GM19193 (cell line): ENCODE measurements around the gene NAA35.

Experiments used
- POLR2A ChIP-seq: IDR thresholded peaks from 4 replicates; pipeline ENCODE4 v1.6.1; 2011; ENCODE audit not compliant: insufficient read depth, insufficient read length; ENCODE audit errors: extremely low read depth

Gene NAA35

GRCh38 chr9:86040861-86041155 is 99.9 kb downstream of the NAA35 start:
- TF ChIP-seq POLR2A: no peak

DNA sequence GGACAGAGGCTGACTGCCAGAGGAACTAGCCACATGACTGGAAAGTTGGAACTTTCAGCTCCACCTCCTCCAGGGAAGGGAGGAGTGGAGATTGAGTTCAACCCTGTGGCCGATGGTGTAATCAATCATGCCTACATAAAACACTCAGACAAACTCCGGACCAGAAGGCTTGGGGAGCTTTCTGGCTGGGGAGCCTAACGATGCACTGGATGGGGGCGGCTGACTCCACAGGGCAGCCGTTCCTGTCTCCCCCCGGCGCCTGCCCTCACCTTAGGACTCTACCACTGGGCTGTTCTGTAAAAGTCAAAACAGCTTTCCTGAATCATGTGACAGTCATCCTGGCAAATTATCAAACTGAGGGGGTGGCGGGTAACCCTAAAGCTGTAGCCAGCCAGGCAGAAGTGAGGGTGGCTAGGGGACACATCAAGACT is 100.4 kb downstream of the NAA35 start:
- TF ChIP-seq POLR2A: no peak

DNA sequence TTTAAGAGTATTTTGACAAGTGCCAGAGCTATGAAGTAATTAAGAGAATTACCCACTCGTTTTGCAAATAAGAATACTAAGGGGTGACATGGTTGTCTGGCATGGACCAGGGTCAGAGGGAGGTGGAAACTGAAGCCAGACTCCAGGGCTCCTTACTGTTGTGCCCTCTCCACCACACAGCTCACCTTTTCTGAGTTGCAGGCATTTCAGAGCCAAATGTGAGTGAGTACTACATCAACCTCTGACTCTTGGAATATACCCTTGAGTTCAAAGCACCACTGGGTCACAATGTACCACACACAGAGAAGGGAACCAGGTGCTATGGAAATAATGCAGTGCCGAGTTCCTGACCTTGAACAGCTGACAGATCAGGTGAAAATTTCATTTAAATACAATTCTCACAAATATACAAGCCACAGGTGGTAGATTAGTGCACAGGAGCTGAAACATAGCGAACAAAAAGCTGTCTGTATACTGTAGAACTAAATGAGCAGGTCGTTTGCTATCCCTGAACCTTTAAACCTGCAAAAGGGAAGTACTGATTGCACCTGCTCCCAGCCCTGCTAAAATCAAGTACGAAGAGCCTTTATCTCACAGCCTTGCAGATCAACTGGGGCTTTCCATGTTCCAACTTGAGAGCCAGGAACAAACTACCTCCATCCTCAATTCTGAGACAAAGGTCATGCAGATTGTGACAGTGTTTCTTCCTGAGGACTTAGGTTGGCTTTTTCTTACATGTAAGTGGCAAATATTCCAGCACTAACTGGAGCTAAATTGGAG is 101.4 kb downstream of the NAA35 start:
- TF ChIP-seq POLR2A: no peak

DNA sequence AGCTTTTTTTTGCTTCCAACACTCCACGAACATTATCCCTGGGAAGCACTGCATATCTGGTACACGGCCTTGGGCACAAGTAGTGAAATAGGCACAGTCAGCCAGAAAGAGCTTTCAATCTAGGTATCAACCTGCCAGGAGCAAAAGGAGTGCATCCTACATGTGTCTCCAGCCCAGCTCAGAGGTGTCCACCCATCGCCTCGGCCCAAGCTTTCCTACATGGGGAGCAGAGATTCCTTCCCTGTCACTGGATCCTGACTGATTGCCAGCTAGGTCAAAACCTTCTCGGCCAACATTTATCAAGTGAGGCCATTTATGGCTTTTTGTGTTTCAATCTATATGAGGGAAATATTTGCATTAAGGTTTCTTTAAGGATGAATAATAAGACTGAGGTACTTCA is 102.6 kb downstream of the NAA35 start:
- no peak for TF ChIP-seq POLR2A

DNA sequence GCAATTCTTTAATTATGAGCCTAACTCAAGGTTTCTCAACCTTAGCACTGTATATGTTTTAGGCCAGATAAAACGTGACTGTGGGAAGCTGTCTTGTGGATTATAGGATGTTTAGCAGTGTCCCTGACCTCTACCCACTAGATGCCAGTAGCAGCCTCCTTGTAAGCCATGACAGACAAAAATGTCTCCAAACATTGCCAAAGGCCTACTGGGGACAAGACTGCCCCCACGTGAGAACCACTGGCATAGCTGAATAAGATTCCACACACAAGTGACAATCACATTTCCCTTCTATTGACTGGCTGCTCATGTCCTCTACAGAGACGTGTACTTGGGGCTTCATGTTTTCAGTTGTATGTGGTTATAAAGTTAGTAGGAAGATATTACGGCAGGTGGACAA is 103.1 kb downstream of the NAA35 start:
- no peak for TF ChIP-seq POLR2A

- TF ChIP-seq POLR2A: no peak
Observed at GRCh38 chr9:86045654-86046053, 104.7 kb downstream of the NAA35 start.

- no peak for TF ChIP-seq POLR2A
Observed at GRCh38 chr9:86046071-86046636, 105.2 kb downstream of the NAA35 start.

DNA sequence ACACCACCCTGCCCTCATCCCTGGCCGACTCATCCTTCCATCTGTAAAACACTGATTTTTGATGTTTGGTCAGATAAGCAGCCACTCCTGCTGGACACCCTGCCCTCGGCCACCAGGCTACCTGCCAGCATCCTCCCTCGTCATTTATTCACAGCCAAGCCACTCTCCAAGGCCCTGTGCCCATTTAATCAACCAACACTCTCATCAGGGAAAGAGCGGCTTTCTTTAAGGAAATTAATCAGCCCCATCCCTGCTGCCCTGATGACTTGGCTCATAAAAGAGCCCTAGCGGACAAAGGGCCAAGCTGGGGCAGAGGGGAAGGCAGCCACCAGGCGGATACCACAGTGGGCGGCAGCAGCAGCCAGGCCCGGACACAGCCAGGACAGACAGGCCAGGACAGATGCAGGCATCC is 106.0 kb downstream of the NAA35 start:
- no peak for TF ChIP-seq POLR2A

GRCh38 chr9:86047361-86047760 is 106.4 kb downstream of the NAA35 start:
- no peak for TF ChIP-seq POLR2A

DNA sequence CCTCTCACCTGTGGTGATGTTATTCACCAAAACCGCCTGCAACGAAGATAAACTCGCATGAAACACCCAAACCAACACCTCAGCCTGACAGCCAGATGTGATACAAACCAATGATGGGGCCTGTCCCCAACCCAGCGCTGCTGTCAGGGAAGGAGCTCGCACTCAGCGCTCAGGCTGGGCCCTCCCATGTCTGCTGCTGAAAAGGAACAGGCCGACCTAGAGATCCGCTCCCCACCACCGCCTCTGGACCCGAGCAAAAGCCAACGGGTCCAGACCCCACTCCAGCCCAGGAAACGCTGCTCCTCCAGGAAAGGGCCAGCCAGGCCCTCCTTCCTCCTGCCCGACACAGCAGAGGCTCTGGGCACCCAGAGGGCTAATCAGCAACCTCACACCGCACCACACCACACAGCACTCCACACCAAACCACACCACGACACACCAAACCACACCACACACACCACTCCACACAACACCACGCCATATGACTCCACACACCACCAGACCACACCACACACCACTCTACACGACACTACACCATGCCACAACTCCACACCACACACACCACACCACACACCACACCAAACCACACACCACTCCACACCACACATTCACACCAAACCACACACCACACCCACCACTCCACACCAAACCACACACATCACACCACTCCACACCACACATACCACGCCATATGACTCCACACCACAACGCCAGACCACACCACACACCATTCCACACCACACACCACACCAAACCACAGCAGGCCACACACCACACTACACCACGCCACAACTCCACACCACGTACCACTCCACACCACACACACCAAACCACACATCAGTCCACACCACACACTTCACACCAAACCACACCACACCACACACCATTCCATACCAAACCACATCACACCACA is 111.9 kb downstream of the NAA35 start:
- TF ChIP-seq POLR2A: no peak

GRCh38 chr9:86054695-86055094 is 113.7 kb downstream of the NAA35 start:
- no peak for TF ChIP-seq POLR2A

DNA sequence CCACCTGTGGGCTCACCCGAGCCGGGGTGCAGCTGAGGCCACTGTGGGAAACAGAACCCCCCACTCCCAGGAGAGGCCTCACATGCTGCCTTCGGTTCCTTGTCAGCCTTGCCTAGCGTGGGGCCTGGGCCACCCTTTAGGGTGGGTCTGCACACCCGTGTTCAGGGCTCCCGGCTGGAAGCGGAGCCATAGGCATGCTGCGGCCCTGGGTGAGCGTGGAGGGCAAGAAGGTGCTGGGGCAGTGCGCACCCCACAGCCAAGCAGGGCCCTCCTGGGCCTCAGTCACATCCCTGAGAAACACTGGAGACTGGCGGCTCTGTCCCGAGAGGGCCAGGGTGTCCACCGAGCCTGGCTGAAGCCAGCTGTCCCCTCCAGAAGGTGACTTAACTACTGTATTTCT is 116.5 kb downstream of the NAA35 start:
- TF ChIP-seq POLR2A: no peak

- no peak for TF ChIP-seq POLR2A
Observed at GRCh38 chr9:86061972-86062739, 121.2 kb downstream of the NAA35 start.

DNA sequence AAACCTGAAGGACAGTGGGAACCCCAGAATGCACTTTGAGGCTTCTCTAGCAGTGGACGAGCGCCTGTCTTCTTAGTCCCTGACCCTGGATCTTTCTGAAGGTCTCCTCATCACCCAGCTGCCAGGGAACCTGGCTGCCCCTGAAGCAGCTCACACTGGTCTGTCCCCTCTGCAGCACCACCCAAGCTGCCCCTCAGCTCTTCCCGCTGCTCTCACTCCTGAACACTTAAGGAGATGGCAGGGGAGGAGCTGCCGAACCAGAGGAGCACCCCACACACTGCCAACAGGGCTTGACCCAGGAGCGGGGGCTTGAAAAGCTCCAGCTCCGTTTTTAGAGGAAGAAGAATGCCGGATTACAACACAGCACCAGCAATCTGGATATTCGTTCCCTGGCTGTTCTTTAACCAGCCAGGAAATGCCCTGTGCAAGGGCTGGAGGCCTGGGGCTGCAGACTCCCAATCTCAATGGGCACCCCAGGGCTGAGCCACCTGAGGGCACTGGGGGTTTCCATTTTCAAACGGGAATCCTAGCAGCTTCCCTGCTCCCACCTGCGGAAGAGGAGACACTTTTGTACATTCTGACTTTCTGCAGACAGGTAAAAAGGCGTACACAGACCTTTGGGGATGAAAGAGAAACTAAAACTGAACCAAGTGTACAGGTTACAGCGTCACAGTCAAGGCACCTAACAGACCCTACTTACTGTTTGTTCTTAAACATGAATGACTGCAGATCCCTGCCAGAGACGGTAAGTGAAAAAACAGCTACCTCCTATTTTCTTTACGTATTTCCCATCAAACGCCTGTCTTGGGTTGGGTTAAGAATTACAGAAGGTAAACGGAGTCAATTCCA is 122.1 kb downstream of the NAA35 start:
- TF ChIP-seq POLR2A: no peak
